Endothelial cell of umbilical vein (primary cell): ENCODE measurements around the gene CHST8.

Experiments used
- CTCF ChIP-seq, 2 donors: IDR thresholded peaks; 1 replicate in 1 of 2; 2 replicates in 1 of 2; pipeline ENCODE4 v1.5.1; 2011; ENCODE audit warnings: low read length in 2 of 2, mild to moderate bottlenecking in 2 of 2, moderate library complexity in 2 of 2, control low read depth in 1 of 2, inconsistent platforms in 1 of 2, low read depth in 1 of 2; ENCODE audit not compliant: insufficient read depth in 1 of 2; ENCODE audit errors: extremely low read depth in 1 of 2
- EZH2 ChIP-seq: IDR thresholded peaks from 2 replicates; pipeline ENCODE4 v1.6.1; 2012; ENCODE audit warnings: borderline replicate concordance, low read depth, mild to moderate bottlenecking, moderate library complexity, low read length, inconsistent platforms; ENCODE audit not compliant: severe bottlenecking
- FOS ChIP-seq: IDR thresholded peaks from 2 replicates; pipeline ENCODE4 v1.6.1; 2011; ENCODE audit warnings: mild to moderate bottlenecking, low read length, moderate library complexity, borderline replicate concordance; ENCODE audit not compliant: insufficient read depth
- GATA2 ChIP-seq: IDR thresholded peaks from 2 replicates; pipeline ENCODE4 v1.7.0; 2011; ENCODE audit warnings: low read depth, mild to moderate bottlenecking, moderate library complexity, mixed read lengths, low read length; ENCODE audit not compliant: insufficient read length, insufficient read depth
- JUN ChIP-seq: IDR thresholded peaks from 2 replicates; pipeline ENCODE4 v1.6.1; 2011; ENCODE audit warnings: borderline replicate concordance, low read depth; ENCODE audit not compliant: insufficient read length, insufficient read depth
- MAX ChIP-seq: IDR thresholded peaks from 2 replicates; pipeline ENCODE4 v1.6.1; 2011; ENCODE audit not compliant: insufficient read depth, insufficient read length
- MYC ChIP-seq: IDR thresholded peaks from one replicate; pipeline ENCODE4 v1.6.1; 2011; ENCODE audit warnings: mild to moderate bottlenecking, low read depth, low read length
- POLR2A ChIP-seq: IDR thresholded peaks from 2 replicates; pipeline ENCODE4 v1.6.1; 2012; ENCODE audit warnings: low read depth, mild to moderate bottlenecking, control low read depth, low read length
- POLR2AphosphoS5 ChIP-seq: IDR thresholded peaks from 2 replicates; pipeline ENCODE4 v1.6.1; 2012; ENCODE audit warnings: low read depth, mild to moderate bottlenecking, control low read depth, low read length, moderate library complexity; ENCODE audit not compliant: insufficient read depth

- no peak for TF ChIP-seq CTCF (IDR thresholded peaks at IDR 0.05; ENCODE audit: extremely low read depth in 1 of 2, insufficient read depth in 1 of 2, low read depth in 1 of 2, low read length in 2 of 2)
- no peak for TF ChIP-seq POLR2A
- no peak for TF ChIP-seq EZH2
- TF ChIP-seq MAX = no peak
- no peak for TF ChIP-seq POLR2AphosphoS5
- TF ChIP-seq JUN = no peak
- no peak for TF ChIP-seq MYC
- TF ChIP-seq FOS = no peak
- no peak for TF ChIP-seq GATA2
Measured at GRCh38 chr19:33747273-33747672, 125.5 kb downstream of the CHST8 start.
